Liver (tissue), 9 donors: ENCODE measurements around the gene CEP128. TPM values are rescaled to one million over a fixed set of nuclear protein-coding genes. Genes with fewer than 3 reads are reported as not detected.

Experiments
- DNase-seq: peaks from one replicate; pipeline ENCODE4 v3.0.0-alpha.2; 2017; ENCODE audit warnings: low spot score
- H3K27ac ChIP-seq, 2 donors: one replicate each; pipeline ENCODE4 v1.7.0; 2013; ENCODE audit warnings: inconsistent platforms in 2 of 2, low read length in 2 of 2, control low read depth in 1 of 2, low read depth in 1 of 2, mild to moderate bottlenecking in 1 of 2
- H3K27me3 ChIP-seq, 4 donors: one replicate each; pipeline versions ENCODE4 v1.6.1 to v1.7.0; 2013; ENCODE audit warnings: low read length in 3 of 4, inconsistent platforms in 1 of 4, mild to moderate bottlenecking in 1 of 4, moderate library complexity in 1 of 4; ENCODE audit not compliant: control insufficient read depth in 4 of 4, insufficient read depth in 4 of 4
- H3K36me3 ChIP-seq, 4 donors: one replicate each; pipeline versions ENCODE4 v1.6.1 to v1.7.0; 2013; ENCODE audit warnings: low read length in 3 of 4, mild to moderate bottlenecking in 3 of 4, low read depth in 1 of 4, moderate library complexity in 1 of 4; ENCODE audit not compliant: control insufficient read depth in 4 of 4, insufficient read depth in 3 of 4
- H3K4me1 ChIP-seq, 4 donors: one replicate each; pipeline versions ENCODE4 v1.6.1 to v1.7.0; 2013; ENCODE audit warnings: low read length in 3 of 4, mild to moderate bottlenecking in 3 of 4, moderate library complexity in 1 of 4; ENCODE audit not compliant: control insufficient read depth in 4 of 4, insufficient read depth in 4 of 4
- H3K4me3 ChIP-seq, 3 donors: one replicate each; pipeline versions ENCODE4 v1.6.1 to v1.7.0; 2013; ENCODE audit warnings: low read length in 3 of 3, control low read depth in 1 of 3, low read depth in 1 of 3, mild to moderate bottlenecking in 1 of 3
- H3K9ac ChIP-seq, 2 donors: one replicate each; pipeline ENCODE4 v1.7.0; 2013; ENCODE audit warnings: low read length in 2 of 2, mild to moderate bottlenecking in 2 of 2, moderate library complexity in 2 of 2, control low read depth in 1 of 2, low read depth in 1 of 2
- H3K9me3 ChIP-seq, 4 donors: one replicate each; pipeline versions ENCODE4 v1.6.1 to v1.7.0; 2013; ENCODE audit warnings: low read length in 3 of 4; ENCODE audit not compliant: control insufficient read depth in 4 of 4
- ATF3 ChIP-seq: IDR thresholded peaks from 2 replicates; pipeline ENCODE4 v1.6.1; 2016; ENCODE audit warnings: antibody characterized with exemption
- CTCF ChIP-seq: fragments of 150-350 bp; IDR thresholded peaks from 2 replicates; pipeline ENCODE4 v1.5.1; 2017; ENCODE audit warnings: improper control_type of control experiment, low read depth, low read length; ENCODE audit not compliant: missing input control
- EGR1 ChIP-seq, 2 donors: IDR thresholded peaks; 2 replicates each; pipeline ENCODE4 v1.6.1; 2016 to 2018; ENCODE audit warnings: antibody characterized with exemption in 2 of 2, low read depth in 2 of 2
- FOXA1 ChIP-seq: IDR thresholded peaks from 2 replicates; pipeline ENCODE4 v1.6.1; 2016; ENCODE audit warnings: antibody characterized with exemption
- FOXA2 ChIP-seq: IDR thresholded peaks from 2 replicates; pipeline ENCODE4 v1.6.1; 2016; ENCODE audit warnings: antibody characterized with exemption
- GABPA ChIP-seq, 2 donors: IDR thresholded peaks in 1 of 2; conservative IDR thresholded peaks in 1 of 2; 2 replicates each; pipeline ENCODE4 v1.6.1; 2016; ENCODE audit warnings: antibody characterized with exemption in 2 of 2, mild to moderate bottlenecking in 1 of 2, moderate library complexity in 1 of 2
- HNF4A ChIP-seq, 2 donors: conservative IDR thresholded peaks; 2 replicates each; pipeline ENCODE4 v1.6.1; 2016; ENCODE audit warnings: antibody characterized with exemption in 2 of 2, mild to moderate bottlenecking in 2 of 2
- HNF4G ChIP-seq: IDR thresholded peaks from 2 replicates; pipeline ENCODE4 v1.6.1; 2016; ENCODE audit warnings: antibody characterized with exemption
- JUND ChIP-seq, 2 donors: IDR thresholded peaks; 2 replicates each; pipeline ENCODE4 v1.6.1; 2016; ENCODE audit warnings: antibody characterized with exemption in 2 of 2
- MAX ChIP-seq: IDR thresholded peaks from 2 replicates; pipeline ENCODE4 v1.6.1; 2016; ENCODE audit warnings: antibody characterized with exemption
- NR2F2 ChIP-seq: IDR thresholded peaks from 2 replicates; pipeline ENCODE4 v1.6.1; 2016; ENCODE audit warnings: antibody characterized with exemption
- RAD21 ChIP-seq, 2 donors: IDR thresholded peaks; 2 replicates each; pipeline ENCODE4 v1.6.1; 2016; ENCODE audit warnings: antibody characterized with exemption in 2 of 2, mild to moderate bottlenecking in 2 of 2
- RXRA ChIP-seq, 2 donors: IDR thresholded peaks; 2 replicates each; pipeline ENCODE4 v1.6.1; 2017 to 2018; ENCODE audit warnings: antibody characterized with exemption in 2 of 2, mild to moderate bottlenecking in 1 of 2
- SP1 ChIP-seq: IDR thresholded peaks from 2 replicates; pipeline ENCODE4 v1.6.1; 2018; ENCODE audit warnings: antibody characterized with exemption, mild to moderate bottlenecking
- TAF1 ChIP-seq: conservative IDR thresholded peaks from 2 replicates; pipeline ENCODE4 v1.6.1; 2016; ENCODE audit warnings: antibody characterized with exemption, mild to moderate bottlenecking
- YY1 ChIP-seq: IDR thresholded peaks from 2 replicates; pipeline ENCODE4 v1.6.1; 2016; ENCODE audit warnings: antibody characterized with exemption, mild to moderate bottlenecking
- WGBS: extraction: QIAGEN DNeasy Blood & Tissue Kit; methylation state at CpG from one replicate; pipeline ENCODE4 v1.1.7; 2013; 5-methylcytosine and 5-hydroxymethylcytosine counted together
- polyA plus RNA-seq, 2 donors: library from polyadenylated mRNA; stranded (reverse) in 1 of 2; unstranded in 1 of 2; fragments of 200-250 nt in 1 of 2; fragments of >200 nt in 1 of 2; fragmentation: Nextera tagmentation in 1 of 2; extraction: Ambion mirVana in 1 of 2; gene quantifications; one replicate each; pipeline versions ENCODE4 v1.2.1 to v1.2.3, GENCODE V29; 2013 to 2015
- total RNA-seq, 2 donors: library from RNA; depleted of rRNA; stranded (reverse); fragments of >200 nt; gene quantifications; one replicate each; pipeline ENCODE4 v1.2.3, GENCODE V29; 2014
- TF ChIP-seq, protein P1 (sequence below): IDR thresholded peaks from 2 replicates; pipeline ENCODE4 v1.6.1; 2016; ENCODE audit warnings: antibody characterized with exemption, mild to moderate bottlenecking
- TF ChIP-seq, protein P2 (sequence below): IDR thresholded peaks from 2 replicates; pipeline ENCODE4 v1.6.1; 2016; ENCODE audit warnings: antibody characterized with exemption
- donor health status: healthy.
- donor health status: healthy.
- donor health status: healthy.
- donor health status: healthy.
- donor health status: healthy.

Gene CEP128
- total and polyA plus RNA-seq, 4 donors = 0.27 to 3.8 (median 1.4) TPM

- no peak overlapping the region for H3K4me3 ChIP-seq
- H3K27ac ChIP-seq = no peak overlapping the region
- H3K36me3 ChIP-seq = no peaks in the 10 kb centered on the region
- H3K4me1 ChIP-seq = no peaks in the 10 kb centered on the region
- no peaks in the 10 kb centered on the region for H3K9me3 ChIP-seq
- no peak overlapping the region for H3K9ac ChIP-seq
- no peak for DNase-seq
- no peaks in the 10 kb centered on the region for H3K27me3 ChIP-seq
- TF ChIP-seq, protein P1, sequence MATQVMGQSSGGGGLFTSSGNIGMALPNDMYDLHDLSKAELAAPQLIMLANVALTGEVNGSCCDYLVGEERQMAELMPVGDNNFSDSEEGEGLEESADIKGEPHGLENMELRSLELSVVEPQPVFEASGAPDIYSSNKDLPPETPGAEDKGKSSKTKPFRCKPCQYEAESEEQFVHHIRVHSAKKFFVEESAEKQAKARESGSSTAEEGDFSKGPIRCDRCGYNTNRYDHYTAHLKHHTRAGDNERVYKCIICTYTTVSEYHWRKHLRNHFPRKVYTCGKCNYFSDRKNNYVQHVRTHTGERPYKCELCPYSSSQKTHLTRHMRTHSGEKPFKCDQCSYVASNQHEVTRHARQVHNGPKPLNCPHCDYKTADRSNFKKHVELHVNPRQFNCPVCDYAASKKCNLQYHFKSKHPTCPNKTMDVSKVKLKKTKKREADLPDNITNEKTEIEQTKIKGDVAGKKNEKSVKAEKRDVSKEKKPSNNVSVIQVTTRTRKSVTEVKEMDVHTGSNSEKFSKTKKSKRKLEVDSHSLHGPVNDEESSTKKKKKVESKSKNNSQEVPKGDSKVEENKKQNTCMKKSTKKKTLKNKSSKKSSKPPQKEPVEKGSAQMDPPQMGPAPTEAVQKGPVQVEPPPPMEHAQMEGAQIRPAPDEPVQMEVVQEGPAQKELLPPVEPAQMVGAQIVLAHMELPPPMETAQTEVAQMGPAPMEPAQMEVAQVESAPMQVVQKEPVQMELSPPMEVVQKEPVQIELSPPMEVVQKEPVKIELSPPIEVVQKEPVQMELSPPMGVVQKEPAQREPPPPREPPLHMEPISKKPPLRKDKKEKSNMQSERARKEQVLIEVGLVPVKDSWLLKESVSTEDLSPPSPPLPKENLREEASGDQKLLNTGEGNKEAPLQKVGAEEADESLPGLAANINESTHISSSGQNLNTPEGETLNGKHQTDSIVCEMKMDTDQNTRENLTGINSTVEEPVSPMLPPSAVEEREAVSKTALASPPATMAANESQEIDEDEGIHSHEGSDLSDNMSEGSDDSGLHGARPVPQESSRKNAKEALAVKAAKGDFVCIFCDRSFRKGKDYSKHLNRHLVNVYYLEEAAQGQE = no peak
- TF ChIP-seq FOXA1 = no peak
- no peak for TF ChIP-seq HNF4G
- TF ChIP-seq JUND (IDR thresholded peaks at IDR 0.05) = no peak
- no peak for TF ChIP-seq HNF4A (conservative IDR thresholded peaks at IDR 0.05)
- no peak for TF ChIP-seq SP1
- no peak for TF ChIP-seq GABPA (IDR thresholded peaks at IDR 0.05 in 1 of 2, conservative IDR thresholded peaks at IDR 0.05 in 1 of 2)
- TF ChIP-seq CTCF = no peak
- no peak for TF ChIP-seq TAF1
- TF ChIP-seq FOXA2 = no peak
- TF ChIP-seq EGR1 (IDR thresholded peaks at IDR 0.05; ENCODE audit: low read depth in 2 of 2) = no peak
Observed at GRCh38 chr14:80564051-80564450, 377.5 kb downstream of the CEP128 start.

DNA sequence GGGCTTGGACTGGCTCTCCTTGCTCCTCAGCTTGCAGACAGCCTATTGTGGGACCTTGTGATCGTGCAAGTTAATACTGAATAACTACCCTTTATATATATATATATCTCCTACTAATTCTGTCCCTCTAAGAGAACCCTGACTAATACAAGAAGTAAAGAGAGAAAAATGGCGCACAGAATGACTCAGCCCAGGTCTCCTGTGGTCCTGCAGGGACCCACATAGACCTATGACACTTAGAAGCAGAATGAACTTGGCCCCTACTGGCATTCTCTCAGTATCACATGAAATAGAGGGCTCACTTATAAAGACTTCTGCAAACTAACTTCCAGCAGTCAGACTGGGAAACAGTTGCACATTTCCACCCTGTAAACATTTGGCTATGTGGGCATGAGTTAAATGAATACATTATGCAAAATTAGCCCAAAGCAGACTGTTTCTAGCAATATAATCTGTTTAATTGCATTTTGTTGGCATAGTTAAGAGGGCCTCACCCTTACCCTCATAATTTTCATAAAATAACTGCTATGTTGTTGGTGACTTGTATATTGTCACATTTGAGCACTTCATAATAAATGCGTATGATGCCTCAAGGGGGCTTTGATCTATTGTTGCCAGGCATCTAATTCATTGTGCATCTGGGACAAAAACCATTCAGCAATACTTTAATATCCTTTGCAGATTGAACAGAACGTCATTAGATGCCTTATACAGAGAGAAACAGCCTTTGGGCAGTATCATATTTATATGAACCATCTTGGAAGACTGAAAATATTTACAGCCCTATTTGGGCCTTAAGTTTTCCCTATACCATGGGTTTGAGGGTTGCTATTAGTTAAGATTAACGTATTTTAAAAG is 380.5 kb downstream of the CEP128 start:
- DNase-seq = no peak
- no peak overlapping the region for H3K4me3 ChIP-seq
- 93% methylated on average over 5 of the region's 5 CpGs for WGBS
- no peaks in the 10 kb centered on the region for H3K27me3 ChIP-seq
- H3K4me1 ChIP-seq = no peaks in the 10 kb centered on the region
- H3K9me3 ChIP-seq = no peaks in the 10 kb centered on the region
- H3K9ac ChIP-seq = no peak overlapping the region
- no peaks in the 10 kb centered on the region for H3K36me3 ChIP-seq
- H3K27ac ChIP-seq = no peak overlapping the region
- TF ChIP-seq EGR1 (IDR thresholded peaks at IDR 0.05; ENCODE audit: low read depth in 2 of 2) (no peak), GABPA (IDR thresholded peaks at IDR 0.05 in 1 of 2, conservative IDR thresholded peaks at IDR 0.05 in 1 of 2) (no peak), MAX (no peak), YY1 (no peak), RXRA (IDR thresholded peaks at IDR 0.05) (no peak), ATF3 (no peak), HNF4G (no peak), FOXA2 (no peak), SP1 (no peak), FOXA1 (no peak), NR2F2 (no peak), RAD21 (IDR thresholded peaks at IDR 0.05) (no peak), CTCF (no peak), TAF1 (no peak)
- TF ChIP-seq, protein P2, sequence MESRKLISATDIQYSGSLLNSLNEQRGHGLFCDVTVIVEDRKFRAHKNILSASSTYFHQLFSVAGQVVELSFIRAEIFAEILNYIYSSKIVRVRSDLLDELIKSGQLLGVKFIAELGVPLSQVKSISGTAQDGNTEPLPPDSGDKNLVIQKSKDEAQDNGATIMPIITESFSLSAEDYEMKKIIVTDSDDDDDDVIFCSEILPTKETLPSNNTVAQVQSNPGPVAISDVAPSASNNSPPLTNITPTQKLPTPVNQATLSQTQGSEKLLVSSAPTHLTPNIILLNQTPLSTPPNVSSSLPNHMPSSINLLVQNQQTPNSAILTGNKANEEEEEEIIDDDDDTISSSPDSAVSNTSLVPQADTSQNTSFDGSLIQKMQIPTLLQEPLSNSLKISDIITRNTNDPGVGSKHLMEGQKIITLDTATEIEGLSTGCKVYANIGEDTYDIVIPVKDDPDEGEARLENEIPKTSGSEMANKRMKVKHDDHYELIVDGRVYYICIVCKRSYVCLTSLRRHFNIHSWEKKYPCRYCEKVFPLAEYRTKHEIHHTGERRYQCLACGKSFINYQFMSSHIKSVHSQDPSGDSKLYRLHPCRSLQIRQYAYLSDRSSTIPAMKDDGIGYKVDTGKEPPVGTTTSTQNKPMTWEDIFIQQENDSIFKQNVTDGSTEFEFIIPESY = no peak
